ENCODE results near the gene HECW1.
"Not testable (repeated sequence)": the region's sequence is repeated elsewhere in the genome, so short reads cannot be mapped to it uniquely, and the experiment has no call there.

The HECW1 gene

GRCh38 chr7:43484678-43485395 lies 372.4 kb downstream of the HECW1 start:
- no peak for DNase-seq (ENCODE audit: low read depth, low spot score)
- no peak overlapping the region for H3K4me3 ChIP-seq (ENCODE audit: low read depth, low read length)
- POLR2A ChIA-PET = no interaction called here
- no peak for TF ChIP-seq CTCF (IDR thresholded peaks at IDR 0.05; ENCODE audit: insufficient read depth, low read length, missing control alignments)
- CTCF ChIA-PET = interaction anchor here (1.8 kb wide), 1 partner anchor 30 kb away, joined by 7 read pairs; no protein-coding TSS in a partner anchor

GRCh38 chr7:43485580-43485979 lies 373.1 kb downstream of the HECW1 start:
- POLR2A ChIA-PET = no interaction called here
- CTCF ChIA-PET = interaction anchor here (1.8 kb wide), 1 partner anchor 31 kb away, joined by 7 read pairs; no protein-coding TSS in a partner anchor
- no peak overlapping the region for H3K4me3 ChIP-seq (ENCODE audit: low read depth, low read length)
- TF ChIP-seq CTCF (IDR thresholded peaks at IDR 0.05; ENCODE audit: insufficient read depth, low read length, missing control alignments) = no peak
- DNase-seq (ENCODE audit: low read depth, low spot score) = no peak

- DNase-seq (ENCODE audit: low read depth, low spot score); CTCF ChIA-PET; H3K4me3 ChIP-seq (ENCODE audit: low read depth, low read length); POLR2A ChIA-PET: not testable (repeated sequence)
Observed at GRCh38 chr7:43486008-43486407, 373.6 kb downstream of the HECW1 start.

GRCh38 chr7:43486634-43487033 lies 374.2 kb downstream of the HECW1 start:
- POLR2A ChIA-PET = no interaction called here
- TF ChIP-seq CTCF (IDR thresholded peaks at IDR 0.05; ENCODE audit: insufficient read depth, low read length, missing control alignments) = no peak
- no peak overlapping the region for H3K4me3 ChIP-seq (ENCODE audit: low read depth, low read length)
- CTCF ChIA-PET = no interaction called here
- DNase-seq (ENCODE audit: low read depth, low spot score) = no peak

GRCh38 chr7:43487731-43488073 lies 375.3 kb downstream of the HECW1 start:
- DNase-seq (ENCODE audit: low read depth, low spot score) = no peak
- no peak for TF ChIP-seq CTCF (IDR thresholded peaks at IDR 0.05; ENCODE audit: insufficient read depth, low read length, missing control alignments)
- CTCF ChIA-PET = no interaction called here
- POLR2A ChIA-PET = no interaction called here
- H3K4me3 ChIP-seq (ENCODE audit: low read depth, low read length) = no peak overlapping the region

GRCh38 chr7:43489257-43489656 lies 376.8 kb downstream of the HECW1 start:
- H3K4me3 ChIP-seq (ENCODE audit: low read depth, low read length) = no peak overlapping the region
- TF ChIP-seq CTCF (IDR thresholded peaks at IDR 0.05; ENCODE audit: insufficient read depth, low read length, missing control alignments) = no peak
- POLR2A ChIA-PET = no interaction called here
- CTCF ChIA-PET = no interaction called here
- DNase-seq (ENCODE audit: low read depth, low spot score) = no peak

GRCh38 chr7:43490016-43490415 lies 377.6 kb downstream of the HECW1 start:
- CTCF ChIA-PET = no interaction called here
- DNase-seq (ENCODE audit: low read depth, low spot score) = no peak
- H3K4me3 ChIP-seq (ENCODE audit: low read depth, low read length) = no peak overlapping the region

More at GRCh38 chr7:43490016-43490415, 377.6 kb downstream of the HECW1 start:
- POLR2A ChIA-PET = no interaction called here
- no peak for TF ChIP-seq CTCF (IDR thresholded peaks at IDR 0.05; ENCODE audit: insufficient read depth, low read length, missing control alignments)
